ENCODE results near the gene ZFYVE1. TPM values are rescaled to one million over a fixed set of nuclear protein-coding genes. Genes with fewer than 3 reads are reported as not detected.

Gene ZFYVE1
- total and polyA plus RNA-seq, 2 experiments from 2014 or later = 15.3 TPM

- Histone ChIP-seq H3K4me3 (no peak overlapping the region), H3K9me3 (ENCODE audit: low read depth) (no peaks in the 10 kb centered on the region), H2AFZ (no peak overlapping the region), H3K36me3 (replicated peaks; ENCODE audit: insufficient read depth, low read depth) (no peaks in the 10 kb centered on the region), H4K20me1 (ENCODE audit: insufficient read depth, poor library complexity, severe bottlenecking) (no peaks in the 10 kb centered on the region), H3K27me3 (no peaks in the 10 kb centered on the region), H3K9me2 (replicated peaks; ENCODE audit: insufficient read depth) (no peaks in the 10 kb centered on the region), H3K79me2 (peaks cover 62% of the 10 kb centered on the region), H3K4me1 (ENCODE audit: insufficient read depth) (no peaks in the 10 kb centered on the region), H3K27ac (no peak overlapping the region), H3K4me2 (no peak overlapping the region)
- DNase-seq (ENCODE audit: low spot score) = no peak
- WGBS (ENCODE audit: low lambda C conversion rate, missing lambda C conversion rate) = 84% methylated on average over 7 of the region's 7 CpGs
- TF ChIP-seq EZH2 (IDR thresholded peaks at IDR 0.05; ENCODE audit: borderline replicate concordance) = no peak
- TF ChIP-seq CTCF (IDR thresholded peaks at IDR 0.05; ENCODE audit: poor library complexity) = no peak
- TF ChIP-seq EZH2phosphoT487 (IDR thresholded peaks at IDR 0.05; ENCODE audit: low read depth, severe bottlenecking, unreplicated experiment) = no peak
Observed at GRCh38 chr14:72932893-72933292, 94.0 kb downstream of the ZFYVE1 start.

GRCh38 chr14:72929316-72930080 lies 97.4 kb downstream of the ZFYVE1 start:
- Histone ChIP-seq H3K27ac (no peak overlapping the region), H3K9me2 (replicated peaks; ENCODE audit: insufficient read depth) (no peaks in the 10 kb centered on the region), H3K9me3 (ENCODE audit: low read depth) (no peaks in the 10 kb centered on the region), H4K20me1 (ENCODE audit: insufficient read depth, poor library complexity, severe bottlenecking) (no peaks in the 10 kb centered on the region), H3K4me1 (ENCODE audit: insufficient read depth) (no peaks in the 10 kb centered on the region), H3K79me2 (peaks cover 56% of the 10 kb centered on the region), H3K4me2 (no peak overlapping the region), H3K4me3 (no peak overlapping the region), H3K27me3 (no peaks in the 10 kb centered on the region), H3K36me3 (replicated peaks; ENCODE audit: insufficient read depth, low read depth) (no peaks in the 10 kb centered on the region), H2AFZ (no peak overlapping the region)
- no peak for DNase-seq (ENCODE audit: low spot score)
- TF ChIP-seq CTCF (IDR thresholded peaks at IDR 0.05; ENCODE audit: poor library complexity) (no peak), EZH2 (IDR thresholded peaks at IDR 0.05; ENCODE audit: borderline replicate concordance) (no peak), EZH2phosphoT487 (IDR thresholded peaks at IDR 0.05; ENCODE audit: low read depth, severe bottlenecking, unreplicated experiment) (no peak)
- 97% methylated on average over 43 of the region's 43 CpGs for WGBS (ENCODE audit: low lambda C conversion rate, missing lambda C conversion rate)

- Histone ChIP-seq H3K36me3 (replicated peaks; ENCODE audit: insufficient read depth, low read depth) (no peaks in the 10 kb centered on the region), H3K4me2 (no peak overlapping the region), H3K9me2 (replicated peaks; ENCODE audit: insufficient read depth) (no peaks in the 10 kb centered on the region), H2AFZ (no peak overlapping the region), H3K4me1 (ENCODE audit: insufficient read depth) (no peaks in the 10 kb centered on the region), H4K20me1 (ENCODE audit: insufficient read depth, poor library complexity, severe bottlenecking) (no peaks in the 10 kb centered on the region), H3K79me2 (peaks cover 55% of the 10 kb centered on the region), H3K4me3 (no peak overlapping the region), H3K27ac (no peak overlapping the region), H3K27me3 (no peaks in the 10 kb centered on the region), H3K9me3 (ENCODE audit: low read depth) (no peaks in the 10 kb centered on the region)
- TF ChIP-seq EZH2phosphoT487 (IDR thresholded peaks at IDR 0.05; ENCODE audit: low read depth, severe bottlenecking, unreplicated experiment) = no peak
- TF ChIP-seq CTCF (IDR thresholded peaks at IDR 0.05; ENCODE audit: poor library complexity) = no peak
- TF ChIP-seq EZH2 (IDR thresholded peaks at IDR 0.05; ENCODE audit: borderline replicate concordance) = no peak
- WGBS (ENCODE audit: low lambda C conversion rate, missing lambda C conversion rate) = 96% methylated on average over 20 of the region's 21 CpGs
- DNase-seq (ENCODE audit: low spot score) = no peak
Observed at GRCh38 chr14:72928872-72929271, 98.0 kb downstream of the ZFYVE1 start.
